Breast epithelium (tissue), 4 donors: Measurements from ENCODE around the gene CACNA1I. TPM values are rescaled to one million over a fixed set of nuclear protein-coding genes. Genes with fewer than 3 reads are reported as not detected.

ENCODE experiments used
- DNase-seq, 2 donors: peaks; one replicate each; pipeline ENCODE4 v3.0.0-alpha.2; 2019; ENCODE audit warnings: low spot score in 2 of 2
- H3K27ac ChIP-seq, 2 donors: fragments of 200-600 bp; sonication (generic) in 1 of 2; one replicate each; pipeline ENCODE4 v1.5.1; 2016 to 2019; ENCODE audit warnings: mild to moderate bottlenecking in 1 of 2
- H3K27me3 ChIP-seq, 2 donors: fragments of 200-600 bp; sonication (generic) in 1 of 2; one replicate each; pipeline versions ENCODE4 v1.5.1 to v1.6.0; 2017 to 2019; ENCODE audit warnings: control low read depth in 1 of 2, mild to moderate bottlenecking in 1 of 2
- H3K36me3 ChIP-seq: fragments of 200-600 bp; one replicate; pipeline ENCODE4 v1.5.1; 2019
- H3K4me1 ChIP-seq, 2 donors: fragments of 200-600 bp; sonication (generic); one replicate each; pipeline ENCODE4 v1.5.1; 2016 to 2019; ENCODE audit warnings: control low read depth in 1 of 2
- H3K4me3 ChIP-seq, 3 donors: fragments of 200-600 bp; sonication (generic); 1 replicate in 2 of 3; 2 replicates in 1 of 3; pipeline ENCODE4 v1.5.1; 2016 to 2019; ENCODE audit warnings: mild to moderate bottlenecking in 3 of 3, moderate library complexity in 2 of 3
- H3K9me3 ChIP-seq, 2 donors: fragments of 200-600 bp; sonication (generic) in 1 of 2; one replicate each; pipeline ENCODE4 v1.5.1; 2016 to 2019; ENCODE audit warnings: control low read depth in 1 of 2
- CTCF ChIP-seq, 3 donors: fragments of 450-650 bp; IDR thresholded peaks; one replicate each; pipeline ENCODE4 v1.5.1; 2016 to 2017; ENCODE audit warnings: antibody characterized with exemption in 3 of 3, mild to moderate bottlenecking in 3 of 3, moderate library complexity in 3 of 3
- POLR2A ChIP-seq: fragments of 450-650 bp; IDR thresholded peaks from one replicate; pipeline ENCODE4 v1.6.1; 2016; ENCODE audit warnings: antibody characterized with exemption, mild to moderate bottlenecking, moderate library complexity
- POLR2AphosphoS5 ChIP-seq, 3 donors: sonication (generic); formaldehyde crosslinking; IDR thresholded peaks; one replicate each; pipeline ENCODE4 v1.6.1; 2017; ENCODE audit warnings: antibody characterized with exemption in 3 of 3
- intact Hi-C: fragments of 100-400 bp; cut with DNase I; formaldehyde crosslinking; loops from one replicate; pipeline ENCODE4 v1.15.1; 2023; ENCODE audit warnings: low total_unique reads
- total RNA-seq, 3 donors: library from RNA; depleted of rRNA; stranded (reverse); fragments of >200 nt; gene quantifications; one replicate each; pipeline ENCODE4 v1.1.0, GENCODE V29; 2016

CACNA1I gene
- total RNA-seq, 3 donors from 2014 or later = 0.32 to 0.44 (median 0.33) TPM

GRCh38 chr22:39690881-39691605, 120.5 kb downstream of the CACNA1I start:
- Histone ChIP-seq H3K4me3 (no peak overlapping the region), H3K9me3 (no peaks in the 10 kb centered on the region), H3K27me3 (peaks cover 0 to 38% of the 10 kb centered on the region in 2 donors), H3K4me1 (no peaks in the 10 kb centered on the region), H3K27ac (no peak overlapping the region), H3K36me3 (no peaks in the 10 kb centered on the region)
- TF ChIP-seq POLR2AphosphoS5 (IDR thresholded peaks at IDR 0.05) = no peak
- TF ChIP-seq POLR2A = no peak
- no peak for DNase-seq
- intact Hi-C loops = no loop called here

- TF ChIP-seq CTCF (IDR thresholded peaks at IDR 0.05) (no peak), POLR2AphosphoS5 (IDR thresholded peaks at IDR 0.05) (no peak), POLR2A (no peak)
- Histone ChIP-seq H3K4me1 (no peaks in the 10 kb centered on the region), H3K27me3 (peaks cover 0 to 13% of the 10 kb centered on the region in 2 donors), H3K9me3 (no peaks in the 10 kb centered on the region), H3K27ac (no peak overlapping the region), H3K36me3 (no peaks in the 10 kb centered on the region), H3K4me3 (no peak overlapping the region)
- no peak for DNase-seq
- intact Hi-C loops = no loop called here
Observed at GRCh38 chr22:39693943-39694500, 123.5 kb downstream of the CACNA1I start.

GRCh38 chr22:39697790-39698430, 127.4 kb downstream of the CACNA1I start:
- no peak overlapping the region for H3K27ac ChIP-seq
- no peak overlapping the region for H3K4me3 ChIP-seq
- TF ChIP-seq POLR2AphosphoS5 (IDR thresholded peaks at IDR 0.05) (no peak), CTCF (IDR thresholded peaks at IDR 0.05) (no peak), POLR2A (no peak)
- DNase-seq = no peak
- H3K9me3 ChIP-seq = no peaks in the 10 kb centered on the region
- H3K36me3 ChIP-seq = no peaks in the 10 kb centered on the region
- intact Hi-C loops = no loop called here
- H3K27me3 ChIP-seq = no peaks in the 10 kb centered on the region
- no peaks in the 10 kb centered on the region for H3K4me1 ChIP-seq

GRCh38 chr22:39699631-39700360, 129.2 kb downstream of the CACNA1I start:
- Histone ChIP-seq H3K9me3 (no peaks in the 10 kb centered on the region), H3K4me1 (no peaks in the 10 kb centered on the region), H3K27ac (no peak overlapping the region), H3K27me3 (no peaks in the 10 kb centered on the region), H3K36me3 (no peaks in the 10 kb centered on the region), H3K4me3 (no peak overlapping the region)
- intact Hi-C loops = no loop called here
- DNase-seq = no peak
- TF ChIP-seq POLR2A (no peak), CTCF (IDR thresholded peaks at IDR 0.05) (no peak), POLR2AphosphoS5 (IDR thresholded peaks at IDR 0.05) (no peak)

- no peaks in the 10 kb centered on the region for H3K36me3 ChIP-seq
- H3K4me3 ChIP-seq = no peak overlapping the region
- no peak overlapping the region for H3K27ac ChIP-seq
- H3K9me3 ChIP-seq = no peaks in the 10 kb centered on the region
- H3K27me3 ChIP-seq = no peaks in the 10 kb centered on the region
- no peak for DNase-seq
- no peaks in the 10 kb centered on the region for H3K4me1 ChIP-seq
- TF ChIP-seq CTCF (IDR thresholded peaks at IDR 0.05) (no peak), POLR2AphosphoS5 (IDR thresholded peaks at IDR 0.05) (no peak), POLR2A (no peak)
- intact Hi-C loops = no loop called here
Observed at GRCh38 chr22:39700565-39700964, 130.0 kb downstream of the CACNA1I start.
